DMS153 treated with DMSO at 0.1 percent for 48 hours (cell line): Measurements from ENCODE around the gene ZNF792.
"Not testable (repeated sequence)": the region's sequence is repeated elsewhere in the genome, so short reads cannot be mapped to it uniquely, and the experiment has no call there.

ENCODE experiments used
- DNase-seq: peaks from one replicate; lab custom pipeline; 2025; ENCODE audit not compliant: unreplicated experiment; lab: John Stamatoyannopoulos, UW

Gene ZNF792

DNA sequence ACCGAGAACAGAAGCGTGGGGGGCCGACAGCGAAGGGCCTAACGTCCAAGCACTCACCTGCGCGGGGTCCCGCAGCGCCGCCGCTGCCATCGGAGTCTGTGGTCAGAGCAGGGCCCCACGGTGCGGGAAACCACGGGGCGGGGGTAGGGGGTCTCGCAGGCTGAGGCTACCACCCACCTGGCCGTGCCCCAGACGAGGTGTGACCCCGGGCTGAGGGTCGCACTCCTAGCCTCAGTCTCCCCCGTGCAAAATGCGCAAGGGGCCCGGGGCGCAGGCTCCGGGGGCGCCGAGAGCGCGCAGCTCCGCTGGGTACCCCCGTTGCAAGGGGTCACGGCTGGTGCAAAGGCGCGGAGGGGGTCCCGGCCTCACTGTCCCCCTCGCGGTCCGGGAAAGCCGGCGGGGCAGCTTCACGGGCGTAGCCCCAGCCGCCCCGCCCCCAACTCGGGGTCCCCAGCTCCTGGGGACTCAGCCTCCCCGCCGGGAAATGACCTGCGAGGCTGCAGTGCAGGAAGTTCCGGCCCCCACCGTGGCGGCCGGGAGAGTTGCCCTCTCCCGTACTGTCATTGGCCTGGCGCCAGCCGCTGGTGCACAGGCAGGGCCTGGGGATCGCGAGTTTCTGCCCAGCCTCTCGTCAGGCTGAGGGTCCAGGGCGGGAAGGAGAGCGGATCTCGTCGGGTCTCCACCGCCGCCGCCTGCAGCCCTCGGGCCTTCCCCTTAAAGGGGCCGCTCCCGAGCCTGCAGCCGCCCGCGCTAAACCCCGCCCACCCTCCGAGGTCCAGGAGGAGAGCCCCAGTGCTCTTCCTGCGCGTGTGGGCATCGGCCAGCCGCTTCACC lies at the start of gene ZNF792:
Gene ZNF792, minus strand, starts transcription at position 657 of the 834 bp plus-strand sequence. Its CDS starts 567 bp downstream, at position 90.
- peak; percentile 25 for DNase-seq

DNA sequence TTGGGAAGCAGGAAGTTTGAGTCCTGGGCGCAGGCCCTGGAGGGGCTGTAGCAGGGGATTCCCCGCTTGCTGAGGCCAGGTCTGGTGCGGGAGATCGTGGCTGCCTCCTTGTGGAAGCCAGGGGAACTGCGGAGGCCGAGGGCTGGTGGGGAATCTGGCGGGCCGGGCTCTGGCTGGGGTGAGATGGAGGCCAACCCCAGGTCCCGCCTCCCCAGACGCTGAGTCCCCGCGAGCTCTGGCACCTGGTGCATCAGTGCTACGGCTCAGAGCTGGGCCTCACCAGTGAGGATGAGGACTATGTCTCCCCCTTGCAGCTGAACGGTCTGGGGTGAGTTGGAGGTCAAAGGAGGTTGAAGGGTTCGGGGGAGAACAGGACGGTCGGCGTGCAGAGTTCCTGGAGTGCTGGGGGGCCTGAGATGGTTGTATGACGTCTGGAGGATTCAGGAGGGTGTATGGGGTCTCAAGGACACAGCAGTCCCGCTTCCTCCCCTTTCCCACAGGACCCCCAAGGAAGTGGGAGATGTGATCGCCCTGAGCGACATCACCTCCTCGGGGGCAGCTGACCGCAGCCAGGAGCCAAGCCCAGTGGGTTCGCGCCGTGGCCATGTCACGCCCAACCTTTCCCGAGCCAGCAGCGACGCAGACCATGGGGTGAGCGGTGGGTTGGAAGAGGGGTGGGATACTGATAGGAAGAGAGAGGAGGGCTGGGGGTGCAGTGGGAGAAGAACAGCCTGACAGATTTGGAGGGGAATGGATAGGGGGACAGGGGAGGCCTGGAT lies 49.2 kb upstream of the ZNF792 start:
- no peak for DNase-seq

DNA sequence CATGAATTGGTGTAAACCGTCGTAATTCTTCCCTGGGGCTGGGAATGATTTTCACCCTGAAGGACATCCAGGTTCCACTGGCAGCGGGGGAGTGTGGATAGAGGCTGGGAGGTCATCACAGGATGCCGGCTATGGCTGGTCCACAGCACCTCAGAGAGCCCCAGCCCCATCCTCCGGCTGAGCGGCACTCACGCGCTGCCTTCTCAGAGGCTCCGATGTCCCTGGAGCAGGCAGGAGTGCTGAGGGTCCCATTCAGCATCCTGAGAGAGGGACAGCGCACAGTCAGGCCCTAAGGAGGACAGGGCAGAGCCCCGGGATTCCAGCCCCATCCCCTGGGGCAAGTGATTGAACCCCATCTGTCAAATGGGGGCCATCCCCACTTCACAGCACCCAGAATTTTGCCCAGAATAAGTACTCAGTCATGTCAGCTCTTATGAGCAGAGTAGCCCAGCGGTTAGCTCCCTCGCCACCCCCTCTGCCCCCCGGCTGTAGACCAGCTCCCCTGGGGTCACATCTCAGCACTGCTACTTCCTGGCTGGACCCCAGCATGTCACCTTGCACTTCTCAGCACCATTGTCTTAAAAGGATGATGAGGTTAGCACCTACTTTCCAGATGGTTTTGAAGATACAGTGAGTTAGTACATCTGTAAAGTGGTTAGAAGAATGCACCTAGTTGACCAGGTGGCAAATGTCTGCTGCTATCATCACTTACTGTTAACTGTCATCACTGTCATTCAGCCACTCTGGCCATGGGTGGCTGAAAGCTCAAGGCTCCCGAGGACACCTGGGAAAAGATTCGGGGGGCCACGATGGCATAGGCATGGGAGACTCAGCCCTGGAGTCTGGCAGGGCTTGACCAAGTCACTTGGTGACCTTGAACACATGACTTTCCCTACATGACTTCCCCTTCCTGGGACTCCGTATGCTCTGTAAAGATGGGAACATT lies 48.0 kb upstream of the ZNF792 start:
- no peak for DNase-seq

GRCh38 chr19:35011091-35011689 lies 47.2 kb upstream of the ZNF792 start:
- DNase-seq: no peak

DNA sequence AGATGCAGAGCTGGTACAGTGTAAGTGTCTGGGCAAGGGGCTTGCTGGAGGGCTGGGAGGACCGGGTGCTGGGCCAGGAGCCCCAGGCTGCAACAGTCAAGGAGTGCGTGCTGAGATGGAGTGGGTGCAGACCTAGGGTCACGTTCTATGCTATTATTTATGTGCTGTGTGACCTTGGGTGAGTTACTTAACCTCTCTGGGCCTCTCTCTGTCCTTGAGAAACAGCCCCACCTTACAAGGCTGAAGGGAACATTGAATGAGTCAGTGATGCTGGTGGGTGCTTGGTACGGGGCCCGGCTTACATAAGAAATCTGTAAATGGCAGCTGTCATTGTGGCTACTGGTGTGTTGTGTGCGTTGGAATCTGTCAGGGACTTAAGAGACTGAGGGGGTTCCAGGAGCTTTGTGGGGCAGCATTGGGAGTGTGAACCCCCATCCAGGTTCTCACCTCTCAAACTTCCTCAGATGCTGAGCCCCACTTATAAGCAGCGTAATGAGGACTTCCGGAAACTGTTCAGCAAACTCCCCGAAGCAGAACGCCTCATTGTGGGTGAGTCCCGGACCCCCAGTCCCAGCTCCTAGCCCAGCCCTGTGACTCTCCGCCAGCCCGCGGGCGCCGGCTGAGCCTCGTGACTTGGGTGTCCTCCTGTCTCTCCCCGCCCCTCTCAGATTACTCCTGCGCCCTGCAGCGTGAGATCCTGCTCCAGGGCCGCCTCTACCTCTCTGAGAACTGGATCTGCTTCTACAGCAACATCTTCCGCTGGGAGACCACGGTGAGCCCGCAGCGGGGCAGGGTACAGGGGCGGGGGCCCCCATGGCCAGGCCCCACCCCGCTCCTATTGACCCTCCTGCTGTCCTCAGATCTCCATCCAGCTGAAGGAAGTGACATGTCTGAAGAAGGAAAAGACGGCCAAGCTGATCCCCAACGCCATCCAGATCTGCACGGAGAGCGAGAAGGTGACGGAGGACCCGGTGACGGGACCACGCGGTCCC lies 45.7 kb upstream of the ZNF792 start:
- no peak for DNase-seq

- DNase-seq: no peak
Measured at GRCh38 chr19:35008891-35009341, 44.9 kb upstream of the ZNF792 start.

GRCh38 chr19:35007427-35007826 lies 43.4 kb upstream of the ZNF792 start:
- DNase-seq: not testable (repeated sequence)

- no peak for DNase-seq
Measured at GRCh38 chr19:35006999-35007365, 43.0 kb upstream of the ZNF792 start.

DNA sequence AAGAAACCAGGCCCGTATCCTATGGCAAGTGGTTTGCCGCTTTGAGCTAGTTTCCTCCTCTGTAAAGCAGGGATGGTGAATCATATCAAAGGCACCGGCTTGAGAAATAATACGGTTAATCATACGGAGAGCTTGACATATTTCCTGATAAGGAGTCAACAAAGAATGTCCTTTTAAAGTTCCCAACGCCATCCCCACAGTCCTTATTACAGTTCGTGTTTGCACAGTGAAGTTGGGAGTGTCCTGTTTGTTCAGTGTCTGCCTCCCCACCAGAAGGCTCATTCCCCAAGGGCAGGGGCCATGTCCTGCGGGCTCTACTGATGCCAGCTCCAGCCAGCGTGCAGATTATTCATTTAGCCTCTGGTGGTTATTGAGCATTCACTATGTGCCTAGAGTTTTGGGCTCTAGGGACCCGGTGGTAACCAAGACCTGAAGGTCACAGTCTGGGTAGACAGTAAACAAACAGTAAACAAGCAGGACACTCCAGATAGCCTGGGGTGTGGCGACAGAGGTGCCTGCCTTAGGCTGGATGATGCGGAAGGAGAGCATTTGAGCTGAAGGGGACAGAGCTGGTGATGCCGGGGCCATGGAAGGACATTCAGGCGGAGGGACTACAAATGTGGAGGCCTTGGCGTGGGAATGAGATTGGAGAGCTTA lies 42.4 kb upstream of the ZNF792 start:
- DNase-seq: peak; percentile 25

GRCh38 chr19:35006007-35006341 lies 41.9 kb upstream of the ZNF792 start:
- not testable (repeated sequence) for DNase-seq

DNA sequence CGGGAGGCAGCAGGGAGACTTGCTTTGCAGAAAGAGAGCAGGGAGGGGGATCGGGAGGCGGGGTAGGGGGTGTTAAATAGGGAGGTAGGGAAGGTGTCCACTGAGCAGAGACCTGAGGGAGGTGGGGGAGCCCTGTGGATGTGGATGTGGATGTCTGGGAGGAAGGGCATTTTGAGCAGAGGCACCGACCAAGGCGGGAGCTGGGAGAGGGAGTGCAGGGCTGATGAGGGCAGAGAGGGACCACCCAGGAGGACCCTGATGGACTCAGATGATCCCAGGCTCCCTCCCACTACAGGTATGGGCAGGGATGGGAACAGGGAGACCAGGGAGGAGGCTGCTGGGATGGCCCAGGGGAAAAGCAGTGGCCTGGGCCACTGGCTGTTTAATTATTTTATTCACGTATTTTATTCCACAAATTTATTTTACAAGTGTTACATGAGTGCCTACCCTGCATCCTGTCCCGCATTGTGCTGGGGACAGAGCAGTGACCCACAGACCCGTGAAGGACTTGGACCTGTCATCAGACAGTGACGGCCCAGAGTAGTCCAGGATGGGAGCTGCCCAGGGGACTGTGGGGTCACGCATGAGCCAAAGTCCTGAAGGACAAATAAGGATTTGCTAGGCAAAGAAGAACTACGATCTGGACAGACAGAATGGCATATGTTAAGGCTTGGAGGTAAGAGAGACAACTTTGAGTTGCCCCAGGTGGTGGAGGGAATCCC lies 41.4 kb upstream of the ZNF792 start:
- no peak for DNase-seq

DNA sequence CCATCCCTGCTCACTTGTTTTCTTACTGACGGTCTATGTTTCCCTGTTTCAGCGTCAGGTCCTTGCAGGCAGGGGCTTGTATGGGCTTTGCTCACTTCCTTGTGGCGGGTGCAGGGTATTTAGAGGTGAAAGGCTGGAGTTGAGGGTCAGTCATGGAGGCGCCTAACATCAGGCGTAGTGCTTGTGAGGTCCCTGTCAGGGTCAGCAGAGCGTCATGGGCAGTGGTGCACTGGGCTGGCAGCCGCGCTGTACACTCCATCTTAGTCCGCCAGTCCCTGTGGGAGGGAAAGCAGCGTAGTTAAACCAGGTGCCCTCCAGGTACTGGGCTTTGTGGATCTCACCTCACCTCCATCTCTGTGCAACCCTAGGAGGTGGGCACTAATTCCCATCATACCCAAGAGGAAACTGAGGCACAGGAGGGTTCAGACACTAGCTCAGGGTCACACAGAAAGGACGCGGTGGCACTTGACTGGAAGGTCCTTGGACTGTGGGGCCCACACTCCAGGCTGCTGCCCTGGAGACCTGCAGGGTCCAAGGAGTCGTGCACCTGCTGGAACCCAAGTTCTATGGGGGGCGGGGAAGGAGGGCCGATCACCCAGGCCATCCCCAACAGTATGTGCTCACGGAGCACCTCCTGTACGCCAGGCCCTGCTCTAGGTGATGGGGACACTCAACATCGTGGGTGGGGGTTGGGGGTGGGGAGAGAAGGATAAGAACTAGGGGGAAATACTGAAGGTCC lies 40.7 kb upstream of the ZNF792 start:
- DNase-seq: no peak

- no peak for DNase-seq
Measured at GRCh38 chr19:35002037-35002535, 38.1 kb upstream of the ZNF792 start.

GRCh38 chr19:35000647-35001501 lies 36.8 kb upstream of the ZNF792 start:
- DNase-seq: peak; percentile 27

GRCh38 chr19:35000338-35000646 lies 36.3 kb upstream of the ZNF792 start:
- no peak for DNase-seq

DNA sequence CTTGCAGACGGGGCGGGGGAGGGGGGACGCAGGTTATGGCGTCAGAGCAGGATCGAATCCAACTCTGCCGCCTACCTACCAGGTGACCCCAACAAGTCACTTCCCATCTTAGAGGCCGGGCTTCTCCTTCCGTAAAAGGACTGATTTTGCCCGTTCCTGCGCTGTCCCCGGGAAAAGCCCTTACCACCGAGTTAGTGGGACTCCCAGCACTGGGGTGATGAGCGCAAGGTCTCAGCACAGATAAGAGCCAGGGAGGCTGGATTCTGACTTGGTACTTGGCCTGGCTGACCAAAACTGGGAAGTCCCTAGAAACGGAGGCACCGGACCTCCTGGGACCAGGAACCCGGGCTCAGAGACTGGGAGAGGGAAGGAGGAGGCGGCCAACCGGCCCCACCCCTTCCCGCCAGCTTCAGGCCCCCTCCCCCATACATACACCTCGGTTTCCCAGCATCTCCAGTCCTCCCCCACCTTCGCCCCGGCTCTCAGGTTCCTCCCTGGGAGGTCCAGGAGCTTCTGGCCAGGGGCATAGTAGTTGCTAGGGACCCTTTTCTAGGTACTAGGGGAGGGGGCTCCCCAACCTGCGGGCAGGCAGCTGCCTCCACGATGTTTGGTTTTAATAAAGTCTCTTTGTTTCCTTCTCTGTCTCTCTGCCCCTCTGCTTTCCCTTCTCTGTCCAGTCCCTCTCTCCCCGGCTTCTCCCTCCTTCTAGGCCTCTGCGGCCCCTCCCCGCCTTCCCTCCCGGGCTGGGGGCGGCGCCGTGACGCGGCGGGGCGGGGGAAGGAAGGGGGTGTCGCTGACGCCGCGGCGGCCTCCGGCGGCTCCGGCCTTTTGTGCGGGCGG lies 35.7 kb upstream of the ZNF792 start, which contains the start of gene GRAMD1A:
Gene GRAMD1A, plus strand, starts transcription at position 826 of the 840 bp plus-strand sequence. CDS start 156 bp downstream, outside the sequence.
- peak; percentile 62 for DNase-seq
